Measurements from ENCODE around the gene KCNC3. TPM values are rescaled to one million over a fixed set of nuclear protein-coding genes. Genes with fewer than 3 reads are reported as not detected.

The KCNC3 gene
- total RNA-seq, 1 donor from 2014 or later, result 0.48 TPM

DNA sequence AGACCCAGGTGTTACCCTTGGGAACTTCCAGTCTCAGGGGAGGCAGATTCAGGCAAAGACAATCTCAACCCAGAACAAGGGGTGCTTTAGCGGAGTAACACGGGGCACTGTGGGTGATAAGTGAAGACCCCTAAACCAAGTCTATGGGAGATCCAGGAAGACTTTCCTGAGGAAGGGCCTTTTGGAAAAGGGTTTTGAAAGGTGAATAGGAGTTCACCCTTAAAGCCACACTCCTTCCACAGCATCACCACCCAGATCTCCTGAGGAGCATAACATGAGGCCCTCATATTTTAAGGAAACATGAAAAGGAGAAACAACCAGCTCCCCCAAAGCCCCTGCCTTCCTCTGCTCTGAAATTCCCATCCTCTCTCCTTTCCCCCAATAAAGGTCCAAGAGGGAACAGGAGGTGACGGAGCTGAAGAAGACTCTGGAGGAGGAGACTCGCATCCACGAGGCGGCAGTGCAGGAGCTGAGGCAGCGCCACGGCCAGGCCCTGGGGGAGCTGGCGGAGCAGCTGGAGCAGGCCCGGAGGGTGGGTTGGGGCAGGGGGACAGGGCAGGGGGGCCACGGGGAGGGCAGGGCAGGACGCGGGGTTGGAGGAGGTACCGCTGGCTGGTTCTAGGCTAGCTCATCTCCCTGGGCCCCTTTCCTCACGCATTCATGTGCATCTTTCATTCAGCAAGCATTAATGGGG is 52.7 kb downstream of the KCNC3 start:
- DNase-seq (ENCODE audit: low spot score), result no peak

DNA sequence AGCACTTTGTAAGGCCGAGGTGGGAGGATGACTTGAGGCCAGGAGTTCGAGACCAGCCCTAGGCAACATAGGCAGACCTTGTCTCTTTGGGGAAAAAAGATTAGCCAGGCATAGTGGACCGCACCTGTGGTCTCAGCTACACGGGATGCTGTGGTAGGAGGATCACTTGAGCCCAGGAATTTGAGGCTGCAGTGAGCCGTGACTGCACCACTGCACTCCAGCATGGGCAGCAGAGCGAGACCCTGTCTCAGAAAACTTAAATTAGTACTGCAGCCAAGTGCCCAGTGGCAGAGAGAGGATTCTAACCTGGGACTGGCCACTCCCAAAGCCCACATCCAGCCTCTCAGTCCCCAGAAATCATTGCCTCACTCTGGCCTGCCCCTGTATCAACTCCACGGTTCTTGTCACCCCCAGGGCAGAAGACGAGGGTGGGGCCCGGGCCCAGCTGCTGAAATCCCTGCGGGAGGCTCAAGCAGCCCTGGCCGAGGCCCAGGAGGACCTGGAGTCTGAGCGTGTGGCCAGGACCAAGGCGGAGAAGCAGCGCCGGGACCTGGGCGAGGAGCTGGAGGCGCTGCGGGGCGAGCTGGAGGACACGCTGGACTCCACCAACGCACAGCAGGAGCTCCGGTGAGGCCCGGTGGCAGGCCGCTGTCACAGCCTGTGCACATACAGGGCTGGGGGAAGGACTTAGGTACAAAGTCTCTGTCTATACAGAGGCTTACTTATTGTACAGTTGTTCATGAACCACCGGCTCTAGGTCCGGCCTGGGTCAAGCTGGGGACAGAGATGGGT is 53.4 kb downstream of the KCNC3 start:
- DNase-seq (ENCODE audit: low spot score), result no peak

DNA sequence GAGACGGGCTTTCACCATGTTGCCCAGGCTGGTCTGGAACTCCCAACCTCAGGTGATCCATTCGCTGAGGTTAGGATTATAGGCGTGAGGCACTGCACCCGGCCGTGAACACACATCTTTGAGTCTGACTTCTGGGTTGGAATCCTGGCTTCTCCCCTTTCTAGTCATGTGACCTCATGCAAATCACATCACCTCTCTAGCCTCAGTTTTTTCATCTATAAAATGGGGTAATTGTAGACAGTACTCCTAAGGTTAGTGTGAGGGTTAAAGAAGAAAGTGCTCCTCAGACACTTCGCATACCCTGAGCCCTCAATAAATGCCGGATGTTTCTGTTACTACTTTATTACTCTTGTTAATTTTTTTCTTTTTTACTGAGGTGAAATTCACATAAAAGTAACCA is 55.4 kb downstream of the KCNC3 start:
- DNase-seq (ENCODE audit: low spot score), result no peak

DNA sequence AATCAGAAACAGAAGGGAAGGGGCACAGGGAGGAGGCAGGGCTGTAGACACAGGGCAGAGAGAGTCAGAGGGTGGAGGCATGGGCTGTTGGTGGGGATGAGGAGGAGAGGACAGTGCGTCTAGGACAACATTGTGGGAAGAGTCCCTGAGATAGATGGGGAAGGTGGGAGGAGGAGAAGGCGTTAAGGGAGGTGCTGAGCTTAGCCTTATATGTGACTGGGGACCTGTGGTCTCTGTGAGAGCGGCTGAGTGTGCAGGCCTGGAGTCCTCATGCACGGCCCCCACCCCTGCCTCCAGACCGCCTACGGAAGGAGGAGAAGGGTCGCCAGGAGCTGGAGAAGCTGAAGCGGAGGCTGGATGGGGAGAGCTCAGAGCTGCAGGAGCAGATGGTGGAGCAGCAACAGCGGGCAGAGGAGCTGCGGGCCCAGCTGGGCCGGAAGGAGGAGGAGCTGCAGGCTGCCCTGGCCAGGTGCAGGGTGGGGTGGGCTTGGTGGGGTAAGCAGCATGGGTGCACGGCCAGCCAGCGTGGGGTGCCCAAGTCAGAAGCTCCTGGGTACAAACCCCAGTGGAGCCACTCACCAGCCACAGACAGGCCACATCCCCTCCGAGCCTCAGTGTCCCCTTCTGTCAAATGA is 56.8 kb downstream of the KCNC3 start:
- DNase-seq (ENCODE audit: low spot score), result no peak

DNA sequence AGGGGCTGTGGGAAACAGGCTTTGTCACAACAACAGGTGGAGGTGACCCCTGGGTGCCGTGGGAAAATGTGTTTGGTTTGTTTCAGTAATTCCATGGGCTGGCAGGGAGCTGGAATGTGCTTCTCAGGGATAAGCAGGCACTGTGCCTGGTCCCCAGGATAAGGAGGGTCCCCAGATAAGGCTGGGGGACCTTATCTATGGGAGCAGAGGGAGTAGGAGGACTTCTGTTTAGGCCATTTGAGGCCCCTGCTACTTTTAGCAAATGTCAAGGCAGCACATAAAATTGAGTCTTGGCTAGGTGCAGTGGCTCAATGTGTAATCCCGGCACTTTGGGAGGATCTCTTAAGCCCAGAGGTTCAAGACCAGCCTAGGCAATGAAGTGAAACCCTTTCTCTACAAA is 59.5 kb downstream of the KCNC3 start:
- DNase-seq (ENCODE audit: low spot score), result no peak

DNA sequence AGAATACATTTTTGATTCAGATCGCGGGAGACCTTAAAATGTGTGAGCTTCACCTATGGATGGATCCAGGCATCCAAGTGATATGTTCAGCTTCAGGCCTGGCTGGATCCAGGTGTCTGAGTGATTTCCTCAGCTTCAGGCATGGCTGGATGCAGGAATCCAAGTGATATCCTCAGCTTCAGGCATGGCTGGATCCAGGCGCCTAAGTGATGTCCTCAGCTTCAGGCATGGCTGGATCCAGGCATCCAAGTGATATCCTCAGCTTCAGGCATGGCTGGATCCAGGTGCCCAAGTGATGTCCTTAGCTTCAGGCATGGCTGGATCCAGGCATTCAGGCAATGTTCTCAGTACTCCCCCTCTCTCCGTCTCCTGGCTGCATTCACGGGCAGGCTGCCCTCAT is 60.7 kb downstream of the KCNC3 start:
- no peak for DNase-seq (ENCODE audit: low spot score)

DNA sequence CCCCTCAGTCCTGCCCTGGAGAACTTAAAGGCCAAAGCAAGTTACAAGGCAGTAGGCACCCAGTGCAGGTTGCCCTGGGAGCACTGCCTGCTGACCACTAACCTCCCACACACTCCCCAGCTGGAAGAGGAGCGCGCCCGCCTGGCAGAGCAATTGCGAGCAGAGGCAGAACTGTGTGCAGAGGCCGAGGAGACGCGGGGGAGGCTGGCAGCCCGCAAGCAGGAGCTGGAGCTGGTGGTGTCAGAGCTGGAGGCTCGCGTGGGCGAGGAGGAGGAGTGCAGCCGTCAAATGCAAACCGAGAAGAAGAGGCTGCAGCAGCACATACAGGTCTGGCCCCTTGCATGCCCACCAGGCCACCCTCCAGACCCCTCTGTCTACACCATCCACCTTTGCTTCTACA is 61.1 kb downstream of the KCNC3 start:
- DNase-seq (ENCODE audit: low spot score), result no peak

DNA sequence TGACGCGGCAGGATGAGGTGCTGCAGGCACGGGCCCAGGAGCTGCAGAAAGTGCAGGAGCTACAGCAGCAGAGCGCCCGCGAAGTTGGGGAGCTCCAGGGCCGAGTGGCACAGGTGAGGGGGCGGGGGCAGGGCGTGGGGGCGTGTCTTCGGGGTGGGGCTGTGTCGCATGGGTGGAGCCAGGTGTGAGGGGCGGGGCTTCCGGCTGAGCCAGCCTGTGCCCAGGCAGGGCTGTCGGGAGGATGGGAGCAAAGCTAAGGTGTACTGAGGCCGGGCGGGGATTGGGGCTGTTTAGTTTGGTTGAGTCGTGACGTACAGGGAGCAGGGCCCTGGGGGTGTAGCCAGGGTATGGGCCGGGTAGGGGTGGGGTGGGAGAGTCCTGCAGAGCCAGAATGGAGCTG is 62.3 kb downstream of the KCNC3 start:
- no peak for DNase-seq (ENCODE audit: low spot score)

DNA sequence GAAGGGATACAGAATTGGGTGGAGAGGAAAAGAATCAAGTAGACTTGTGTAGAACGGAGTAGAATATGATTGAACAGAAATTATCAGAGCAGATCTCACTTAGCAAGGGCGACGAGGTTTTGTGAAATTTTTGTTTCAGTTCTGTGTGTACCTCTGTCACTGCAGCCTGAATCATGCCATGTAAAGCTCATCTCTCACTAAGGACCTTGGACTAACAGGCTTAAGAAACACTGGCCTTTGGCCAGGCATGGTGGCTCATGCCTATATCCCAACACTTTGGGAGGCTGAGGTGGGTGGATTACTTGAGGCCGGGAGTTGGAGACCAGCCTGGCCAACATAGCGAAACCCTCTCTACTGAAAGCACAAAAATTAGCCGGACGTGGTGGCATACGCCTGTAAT is 63.1 kb downstream of the KCNC3 start:
- no peak for DNase-seq (ENCODE audit: low spot score)

DNA sequence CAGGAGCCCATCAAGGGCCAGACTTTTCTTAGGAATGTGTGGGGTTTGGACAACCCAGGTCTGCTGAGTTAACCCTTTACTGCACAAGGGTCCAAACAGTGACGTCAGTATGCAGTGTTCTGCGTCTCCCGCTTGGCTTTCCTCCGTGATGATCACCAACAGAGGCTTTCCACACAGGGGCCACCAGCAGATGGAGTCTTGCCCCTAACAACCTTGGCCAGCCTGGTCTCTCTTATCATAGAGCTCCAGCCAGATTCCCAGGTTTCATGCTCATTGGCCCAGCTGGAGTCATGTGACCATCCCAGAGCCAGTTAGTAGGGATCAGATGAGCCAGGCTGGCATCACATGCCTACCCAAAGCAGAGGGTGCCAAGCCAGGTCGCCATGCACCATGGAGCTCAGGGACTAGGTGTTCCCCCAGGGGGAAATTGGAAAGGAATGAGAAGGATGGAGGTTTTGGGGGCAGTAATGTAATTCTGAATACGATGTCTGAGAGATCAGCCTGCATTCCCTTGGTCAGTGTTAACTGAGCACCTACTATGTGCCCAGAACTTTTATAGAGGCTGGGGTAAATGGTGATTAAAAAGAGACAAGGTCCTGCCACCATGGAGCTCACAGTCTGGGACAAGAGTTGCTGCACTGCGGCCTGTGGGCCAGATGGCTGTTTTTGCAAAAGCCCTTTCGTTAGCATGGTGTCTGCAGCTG is 64.5 kb downstream of the KCNC3 start:
- DNase-seq (ENCODE audit: low spot score), result no peak

DNA sequence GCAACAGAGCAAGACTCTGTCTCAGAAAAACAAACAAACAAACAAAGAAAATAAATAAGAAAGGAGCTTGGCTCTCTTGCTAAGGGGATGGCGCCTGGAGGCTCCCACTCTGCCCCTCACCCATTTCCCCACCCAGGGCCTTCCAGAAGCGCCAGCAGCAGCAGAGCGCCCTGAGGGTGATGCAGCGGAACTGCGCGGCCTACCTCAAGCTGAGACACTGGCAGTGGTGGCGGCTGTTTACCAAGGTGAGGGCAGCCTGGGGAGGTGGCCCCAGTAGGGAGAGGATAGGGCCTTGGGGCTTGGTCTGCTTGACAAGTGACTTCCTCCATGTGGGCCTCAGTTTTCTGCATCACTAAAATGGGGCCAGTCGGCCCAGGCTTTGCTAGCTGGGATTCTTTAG is 66.0 kb downstream of the KCNC3 start:
- no peak for DNase-seq (ENCODE audit: low spot score)

Other genes with a start within 250 kb of the KCNC3 start
- not detected for gene IZUMO2, start 166.1 kb downstream of the KCNC3 start, total RNA-seq (ENCODE audit: insufficient read depth, low replicate concordance)
- 17.1 TPM for gene MYH14, start 125.8 kb downstream of the KCNC3 start, total RNA-seq (ENCODE audit: insufficient read depth, low replicate concordance)
- gene NAPSA, start 36.3 kb upstream of the KCNC3 start, total RNA-seq (ENCODE audit: insufficient read depth, low replicate concordance), result 1.2 TPM
- gene NR1H2, start 47.1 kb upstream of the KCNC3 start, total RNA-seq (ENCODE audit: insufficient read depth, low replicate concordance), result 46.2 TPM
- 7.2 TPM for gene POLD1, start 55.0 kb upstream of the KCNC3 start, total RNA-seq (ENCODE audit: insufficient read depth, low replicate concordance)
- 0.72 TPM for gene SPIB, start 89.6 kb upstream of the KCNC3 start, total RNA-seq (ENCODE audit: insufficient read depth, low replicate concordance)
- not detected for gene MYBPC2, start 103.5 kb upstream of the KCNC3 start, total RNA-seq (ENCODE audit: insufficient read depth, low replicate concordance)
- gene EMC10, start 147.1 kb upstream of the KCNC3 start, total RNA-seq (ENCODE audit: insufficient read depth, low replicate concordance), result 37.1 TPM
- not detected for gene GARIN5A, start 147.5 kb upstream of the KCNC3 start, total RNA-seq (ENCODE audit: insufficient read depth, low replicate concordance)
- gene JOSD2, start 181.8 kb upstream of the KCNC3 start, total RNA-seq (ENCODE audit: insufficient read depth, low replicate concordance), result 20.5 TPM
- gene ASPDH, start 184.5 kb upstream of the KCNC3 start, total RNA-seq (ENCODE audit: insufficient read depth, low replicate concordance), result not detected
- 35.9 TPM for gene LRRC4B, start 239.1 kb upstream of the KCNC3 start, total RNA-seq (ENCODE audit: insufficient read depth, low replicate concordance)